Tibial artery (tissue), 4 donors: ENCODE measurements around the gene LOXL1.
A peak's percentile ranks its signal among the peaks of the same experiment; 100 is the strongest.

Source experiments
- DNase-seq, 2 donors: peaks; one replicate each; pipeline ENCODE4 v3.0.0-alpha.2; 2019
- H3K27ac ChIP-seq, 2 donors: fragments of 200-600 bp; sonication (generic) in 1 of 2; 1 replicate in 1 of 2; 2 replicates in 1 of 2; pipeline ENCODE4 v1.5.1; 2018 to 2019; ENCODE audit warnings: mild to moderate bottlenecking in 1 of 2
- H3K27me3 ChIP-seq, 2 donors: fragments of 200-600 bp; sonication (generic) in 1 of 2; one replicate each; pipeline versions ENCODE4 v1.5.1 to v1.6.0; 2016 to 2019
- H3K36me3 ChIP-seq, 3 donors: fragments of 200-600 bp; sonication (generic) in 2 of 3; one replicate each; pipeline ENCODE4 v1.5.1; 2016 to 2019; ENCODE audit warnings: mild to moderate bottlenecking in 2 of 3
- H3K4me1 ChIP-seq, 4 donors: fragments of 200-600 bp; sonication (generic) in 2 of 4; 1 replicate in 3 of 4; 2 replicates in 1 of 4; pipeline ENCODE4 v1.5.1; 2016 to 2019
- H3K4me3 ChIP-seq, 2 donors: fragments of 200-600 bp; sonication (generic) in 1 of 2; 1 replicate in 1 of 2; 2 replicates in 1 of 2; pipeline ENCODE4 v1.5.1; 2018 to 2019; ENCODE audit warnings: mild to moderate bottlenecking in 2 of 2
- H3K9me3 ChIP-seq, 3 donors: fragments of 200-600 bp; sonication (generic) in 1 of 3; one replicate each; pipeline ENCODE4 v1.5.1; 2016 to 2019
- CTCF ChIP-seq, 2 experiments: fragments of 200-600 bp in 1 of 2; fragments of 450-650 bp in 1 of 2; IDR thresholded peaks; one replicate each; pipeline ENCODE4 v1.5.1; 2017 to 2019; ENCODE audit warnings: antibody characterized with exemption in 2 of 2, mild to moderate bottlenecking in 1 of 2, moderate library complexity in 1 of 2
- intact Hi-C: fragments of 100-400 bp; cut with DNase I; formaldehyde crosslinking; loops from one replicate; pipeline ENCODE4 v1.15.0; 2023; ENCODE audit warnings: low total_unique reads

Gene LOXL1

DNA sequence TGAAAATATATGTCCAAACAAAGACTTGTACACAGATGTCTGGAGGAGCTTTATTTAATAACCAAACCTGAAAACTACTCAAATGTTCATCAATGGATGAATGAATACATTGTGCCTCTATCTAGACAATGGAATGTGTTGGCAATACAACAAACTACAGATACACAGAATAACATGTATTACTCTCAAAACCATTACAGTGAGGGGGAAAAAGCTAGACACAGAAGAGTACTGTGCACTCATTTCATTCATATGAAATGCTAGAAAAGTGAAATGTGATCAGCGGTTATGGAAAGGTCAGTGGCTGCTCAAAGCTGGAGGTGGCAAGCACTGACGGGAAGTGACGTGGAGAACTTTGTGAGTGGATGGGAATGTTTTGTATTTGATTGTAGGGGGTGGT is 52.6 kb downstream of the LOXL1 start:
- Histone ChIP-seq H3K9me3 (no peaks in the 10 kb centered on the region), H3K27ac (no peak overlapping the region), H3K4me3 (no peak overlapping the region), H3K4me1 (peaks cover 0 to 31% (median 26%) of the 10 kb centered on the region in 4 donors), H3K27me3 (no peaks in the 10 kb centered on the region), H3K36me3 (no peaks in the 10 kb centered on the region)
- no peak for TF ChIP-seq CTCF (IDR thresholded peaks at IDR 0.05)
- intact Hi-C loops, result loop anchor here (10.0 kb wide), 1 partner anchor 146 kb away; no protein-coding TSS in a partner anchor
- DNase-seq, result no peak

GRCh38 chr15:73979636-73980035 is 53.4 kb downstream of the LOXL1 start:
- H3K9me3 ChIP-seq, result no peaks in the 10 kb centered on the region
- peaks cover 0 to 2% (median 0%) of the 10 kb centered on the region in 3 donors for H3K36me3 ChIP-seq
- intact Hi-C loops, result loop anchor here (5.0 to 10.0 kb wide), 2 partner anchors 145 to 343 kb away; no protein-coding TSS in a partner anchor
- DNase-seq, result no peak
- no peaks in the 10 kb centered on the region for H3K27me3 ChIP-seq
- no peak overlapping the region for H3K27ac ChIP-seq
- no peak for TF ChIP-seq CTCF (IDR thresholded peaks at IDR 0.05)
- H3K4me3 ChIP-seq, result no peak overlapping the region
- peaks cover 3 to 38% (median 34%) of the 10 kb centered on the region in 4 donors for H3K4me1 ChIP-seq

GRCh38 chr15:73981761-73982221 is 55.5 kb downstream of the LOXL1 start:
- peaks cover 3 to 42% (median 39%) of the 10 kb centered on the region in 4 donors for H3K4me1 ChIP-seq

GRCh38 chr15:73982222-73982962 is 56.1 kb downstream of the LOXL1 start:
- Histone ChIP-seq H3K4me1 (peaks cover 3 to 47% (median 39%) of the 10 kb centered on the region in 4 donors), H3K4me3 (peak overlapping the region in 1 of 2 donors; percentile 19), H3K9me3 (no peaks in the 10 kb centered on the region), H3K36me3 (peaks cover 0 to 28% (median 9%) of the 10 kb centered on the region in 3 donors), H3K27ac (peak overlapping the region; percentile 82 to 85), H3K27me3 (no peaks in the 10 kb centered on the region)
- intact Hi-C loops, result loop anchor here (5.0 kb wide), 1 partner anchor 340 kb away; no protein-coding TSS in a partner anchor
- TF ChIP-seq CTCF (IDR thresholded peaks at IDR 0.05), result peak in 1 of 2 experiments; percentile 8
- DNase-seq, result peak; percentile 86 to 91

More at GRCh38 chr15:73981761-73982221, 55.5 kb downstream of the LOXL1 start:
- Histone ChIP-seq H3K36me3 (peaks cover 0 to 22% (median 9%) of the 10 kb centered on the region in 3 donors), H3K27me3 (no peaks in the 10 kb centered on the region), H3K9me3 (no peaks in the 10 kb centered on the region), H3K27ac (peak overlapping the region; percentile 82 to 85), H3K4me3 (no peak overlapping the region)
- intact Hi-C loops, result loop anchor here (5.0 kb wide), 1 partner anchor 341 kb away; no protein-coding TSS in a partner anchor
- TF ChIP-seq CTCF (IDR thresholded peaks at IDR 0.05), result no peak
- no peak for DNase-seq

DNA sequence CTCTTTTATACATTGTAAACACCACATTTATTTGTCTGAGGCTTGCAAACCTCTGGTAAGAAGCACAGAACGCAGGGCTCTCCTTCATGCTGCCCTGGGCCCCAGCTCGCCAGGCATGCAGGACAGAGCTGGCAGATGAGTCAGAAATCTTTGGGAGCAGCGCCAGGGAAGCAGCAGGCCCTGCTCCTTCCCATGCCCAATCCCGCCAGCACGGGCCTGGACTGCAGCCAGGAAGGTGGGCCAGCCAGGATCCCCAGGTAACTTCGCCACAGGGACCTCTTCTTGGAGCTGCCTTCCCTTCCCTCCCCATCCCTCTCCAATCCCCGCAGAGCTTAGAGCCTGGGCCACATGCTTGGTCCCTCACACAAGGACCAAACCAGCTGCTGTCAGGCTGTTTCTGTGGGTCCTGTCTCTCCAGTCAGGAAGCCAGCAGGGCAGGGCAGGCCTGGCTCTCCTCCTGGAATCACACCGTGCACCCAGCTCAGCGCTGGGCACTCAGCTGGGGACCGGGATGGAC is 57.0 kb downstream of the LOXL1 start:
- H3K27ac ChIP-seq, result peak overlapping the region; percentile 82 to 85
- H3K27me3 ChIP-seq, result no peaks in the 10 kb centered on the region
- peak overlapping the region in 1 of 2 donors; percentile 19 for H3K4me3 ChIP-seq
- H3K36me3 ChIP-seq, result peaks cover 0 to 37% (median 13%) of the 10 kb centered on the region in 3 donors
- H3K4me1 ChIP-seq, result peaks cover 3 to 54% (median 39%) of the 10 kb centered on the region in 4 donors
- H3K9me3 ChIP-seq, result no peaks in the 10 kb centered on the region
- intact Hi-C loops, result loop anchor here (5.0 kb wide), 1 partner anchor 339 kb away; no protein-coding TSS in a partner anchor
- no peak for TF ChIP-seq CTCF (IDR thresholded peaks at IDR 0.05)
- DNase-seq, result peak in 1 of 2 donors; percentile 78
